COLO668 (cell line): ENCODE data around the gene OPN4.

Experiments used
- DNase-seq: peaks from one replicate; lab custom pipeline; 2025; ENCODE audit not compliant: unreplicated experiment; lab: John Stamatoyannopoulos, UW

OPN4 gene

GRCh38 chr10:86662186-86663045 is 8.1 kb downstream of the OPN4 start:
- no peak for DNase-seq

GRCh38 chr10:86663046-86663345 is 8.6 kb downstream of the OPN4 start:
- DNase-seq = no peak

GRCh38 chr10:86663576-86664339 is 9.4 kb downstream of the OPN4 start:
- DNase-seq = no peak

GRCh38 chr10:86664341-86665217 is 10.2 kb downstream of the OPN4 start:
- DNase-seq = no peak

DNA sequence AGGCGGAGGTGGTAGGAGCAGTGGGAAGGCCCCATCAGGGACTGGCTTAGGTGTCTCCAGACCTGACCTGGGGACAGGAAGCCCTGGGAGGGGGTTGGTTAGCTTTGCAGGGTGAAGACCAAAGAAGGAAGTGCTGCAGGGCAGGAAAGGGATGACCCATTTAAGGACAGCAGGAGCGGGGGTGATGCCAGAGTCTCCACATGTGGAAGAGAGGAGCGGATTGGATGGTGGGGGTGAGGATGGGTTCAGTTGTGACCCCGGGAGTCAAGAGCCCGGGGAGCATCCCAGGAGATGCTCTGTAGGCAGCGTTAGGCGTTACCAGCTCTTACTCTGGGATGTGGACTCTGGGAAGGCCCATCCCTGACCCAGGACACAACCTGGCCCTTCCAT is 10.9 kb downstream of the OPN4 start:
- no peak for DNase-seq

- DNase-seq = no peak
Observed at GRCh38 chr10:86665868-86666267, 11.5 kb downstream of the OPN4 start.

DNA sequence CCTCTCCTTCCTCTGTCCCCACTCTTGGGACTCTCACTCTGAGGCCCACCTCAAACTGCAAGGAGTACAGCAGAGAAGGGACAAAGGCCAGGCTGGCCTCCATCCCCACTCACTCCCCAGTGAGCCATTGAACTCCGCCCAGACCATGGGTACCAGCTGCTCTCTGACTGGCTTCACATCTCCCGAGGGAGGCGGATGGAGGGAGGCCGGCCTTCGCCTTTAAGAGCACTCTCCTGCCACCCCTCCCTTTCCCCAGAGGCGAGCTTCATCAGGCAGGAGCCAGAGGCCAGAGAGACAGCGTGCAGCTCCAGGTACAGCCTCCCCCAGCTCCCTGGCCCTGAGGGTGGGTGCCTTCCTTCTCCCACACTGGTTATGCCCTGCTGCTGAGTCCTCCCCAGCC is 12.2 kb downstream of the OPN4 start:
- no peak for DNase-seq

- no peak for DNase-seq
Observed at GRCh38 chr10:86667421-86668181, 13.3 kb downstream of the OPN4 start.

GRCh38 chr10:86668297-86669165 is 14.2 kb downstream of the OPN4 start, which contains the start of gene LDB3:
Gene LDB3 (plus strand): TSS chr10:86668511. CDS start chr10:86668692, 181 bp downstream.
- DNase-seq = peak; percentile 88

DNA sequence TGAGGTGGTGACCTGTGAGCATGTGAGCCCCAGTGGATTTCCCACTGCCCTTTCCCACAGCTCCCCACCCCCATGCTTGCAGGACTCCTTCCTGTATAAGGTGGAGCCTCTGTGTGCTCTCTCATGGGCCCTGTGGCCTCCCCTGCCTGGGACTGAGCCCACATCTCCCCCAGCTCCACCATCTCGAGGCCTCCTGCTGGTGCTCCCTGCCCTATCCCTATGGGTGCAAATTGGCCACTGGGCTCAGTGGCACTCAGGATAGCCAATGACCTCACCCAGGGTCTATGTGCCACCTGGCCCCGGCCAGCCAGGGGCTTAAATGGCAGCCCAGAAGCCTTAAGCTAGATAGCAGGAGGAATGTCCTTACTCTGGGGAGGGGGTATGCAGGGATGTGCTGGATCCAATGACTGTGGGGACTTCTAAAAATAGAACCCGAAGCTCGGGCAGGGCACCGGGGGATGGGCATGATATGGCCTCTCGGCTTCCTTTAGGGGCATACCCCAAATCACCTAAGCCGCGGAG is 16.0 kb downstream of the OPN4 start:
- peak; percentile 7 for DNase-seq

DNA sequence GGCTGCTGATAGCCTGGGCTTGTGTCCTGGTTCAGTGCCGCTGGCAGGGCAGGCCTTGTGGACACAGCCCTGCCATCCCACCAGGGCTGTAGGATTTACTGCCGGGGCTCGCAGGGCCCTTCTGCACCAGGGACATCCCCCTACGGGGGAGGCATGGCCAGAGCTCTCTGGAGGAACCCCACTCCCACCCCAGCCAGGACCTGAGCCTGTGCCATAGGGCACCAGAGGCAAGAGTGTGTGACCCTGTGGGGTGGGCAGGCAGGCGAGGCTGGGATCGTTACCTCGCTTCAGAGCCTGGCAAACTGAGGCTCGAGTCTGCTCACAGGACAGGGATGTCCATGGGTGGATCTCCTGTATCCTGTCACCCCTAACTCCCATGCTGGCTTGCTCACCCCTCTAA is 16.5 kb downstream of the OPN4 start:
- DNase-seq = no peak

DNA sequence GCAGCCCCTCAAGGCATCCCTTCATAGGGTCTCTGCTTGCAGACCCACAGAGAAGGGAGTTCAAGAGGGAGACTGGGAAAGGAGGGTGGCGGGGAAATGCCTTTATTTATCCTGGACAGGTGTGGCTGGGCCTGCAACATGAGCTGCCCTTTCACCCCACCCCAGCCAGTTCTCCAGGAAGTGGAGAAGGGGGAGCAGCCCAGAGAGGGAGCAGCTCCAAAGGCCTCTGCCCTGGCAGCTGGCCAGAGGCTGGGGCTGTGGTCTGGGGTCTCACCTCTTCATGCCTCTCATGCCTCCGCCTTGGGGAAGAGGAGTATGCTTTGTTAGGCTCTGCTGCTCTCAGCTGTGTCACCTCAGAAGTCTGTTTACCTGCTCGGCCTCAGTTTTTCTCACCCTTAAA is 17.1 kb downstream of the OPN4 start:
- DNase-seq = peak; percentile 59

DNA sequence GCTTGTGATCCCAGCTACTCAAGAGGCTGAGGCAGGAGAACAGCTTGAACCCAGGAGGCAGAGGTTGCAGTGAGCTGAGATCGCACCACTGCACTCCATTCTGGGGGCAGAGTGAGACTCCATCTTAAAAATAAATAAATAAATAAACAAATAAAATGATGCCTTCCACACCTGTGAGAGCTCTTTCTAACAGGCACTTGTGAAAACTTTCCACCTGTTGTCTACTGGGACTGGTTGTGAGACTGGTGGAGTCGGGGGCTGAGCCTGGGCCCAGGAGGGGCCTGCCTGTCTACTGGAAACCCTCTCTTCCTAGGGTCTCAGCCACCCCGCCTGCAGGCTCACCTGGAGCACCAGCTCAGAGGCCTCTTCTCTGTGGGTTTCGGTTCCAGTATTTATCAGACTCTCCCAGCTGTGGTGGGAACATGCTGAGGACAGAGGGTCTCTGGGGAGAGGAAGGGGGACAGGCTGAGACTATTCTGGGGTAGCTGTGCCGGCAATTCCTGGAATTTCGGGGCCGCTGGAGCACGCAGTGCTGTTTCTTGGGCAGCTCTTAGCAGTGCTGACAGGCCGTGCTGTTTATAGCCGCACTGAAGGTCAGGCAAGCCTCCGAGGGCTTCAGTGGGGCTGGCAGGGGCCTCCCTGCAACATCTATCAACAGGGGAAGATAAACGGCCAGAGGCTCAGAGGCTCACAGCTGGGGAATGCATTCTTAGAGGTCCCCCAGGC is 17.8 kb downstream of the OPN4 start:
- no peak for DNase-seq

DNA sequence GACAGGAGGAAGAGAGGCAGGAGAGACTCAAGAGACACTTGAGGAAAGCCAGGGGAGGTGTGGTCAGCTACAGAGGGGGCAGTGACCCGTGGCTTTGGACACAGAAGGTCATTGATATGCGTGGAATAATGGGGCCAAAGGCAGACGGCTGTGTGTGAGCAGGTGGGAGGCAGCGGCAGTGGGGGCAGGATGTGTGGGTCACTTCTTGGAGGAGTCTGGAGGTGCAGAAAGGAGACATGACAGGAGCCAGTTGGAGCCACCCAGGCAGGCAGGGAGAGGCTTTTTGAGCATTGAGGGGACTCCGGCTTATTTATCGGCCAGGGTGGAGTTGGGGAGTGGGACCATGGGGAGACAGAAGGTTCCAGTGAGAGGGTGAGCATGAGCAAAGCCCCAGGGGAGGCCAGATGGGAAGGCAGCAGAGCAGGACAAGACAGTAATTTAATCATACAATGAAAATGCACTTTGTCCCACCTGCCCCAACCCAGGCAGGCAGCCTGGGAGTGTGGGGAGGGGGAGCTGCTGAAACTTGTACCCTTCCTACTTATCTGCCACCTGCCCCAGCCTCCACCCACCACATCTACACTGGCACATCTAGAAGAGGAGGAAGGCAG is 19.0 kb downstream of the OPN4 start:
- DNase-seq = no peak

- peak; percentile 59 for DNase-seq
Observed at GRCh38 chr10:86673827-86674581, 19.7 kb downstream of the OPN4 start.

- no peak for DNase-seq
Observed at GRCh38 chr10:86674912-86675311, 20.6 kb downstream of the OPN4 start.

DNA sequence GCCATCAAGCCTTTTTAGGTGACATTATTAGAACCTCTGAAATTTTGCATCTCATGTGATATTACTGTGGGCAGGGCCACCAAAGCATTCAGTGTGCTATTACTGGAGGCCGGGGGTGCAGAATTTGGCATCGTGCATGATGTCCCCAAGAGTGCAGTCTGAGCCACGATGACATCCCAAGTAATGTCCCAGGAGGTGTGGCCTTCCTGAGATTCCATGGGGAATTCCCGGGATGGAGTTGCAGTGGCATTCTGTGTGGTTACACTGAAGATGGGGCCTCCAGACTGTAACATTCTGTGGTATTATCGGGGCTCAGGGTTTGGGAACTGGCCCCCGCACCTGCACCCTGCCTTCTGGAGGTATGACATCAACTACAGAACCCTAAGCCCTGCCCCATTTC is 23.0 kb downstream of the OPN4 start:
- DNase-seq = no peak
